Neural cell (in vitro differentiated cells): ENCODE measurements around the gene CLDN12.

Source experiments
- CTCF ChIP-seq: fragments of 450-650 bp; IDR thresholded peaks from 2 replicates; pipeline ENCODE4 v1.5.1; 2014; ENCODE audit warnings: antibody characterized with exemption, mild to moderate bottlenecking, moderate library complexity; ENCODE audit not compliant: poor library complexity, severe bottlenecking
- POLR2AphosphoS5 ChIP-seq: IDR thresholded peaks from 2 replicates; pipeline ENCODE4 v1.6.1; 2012

DNA sequence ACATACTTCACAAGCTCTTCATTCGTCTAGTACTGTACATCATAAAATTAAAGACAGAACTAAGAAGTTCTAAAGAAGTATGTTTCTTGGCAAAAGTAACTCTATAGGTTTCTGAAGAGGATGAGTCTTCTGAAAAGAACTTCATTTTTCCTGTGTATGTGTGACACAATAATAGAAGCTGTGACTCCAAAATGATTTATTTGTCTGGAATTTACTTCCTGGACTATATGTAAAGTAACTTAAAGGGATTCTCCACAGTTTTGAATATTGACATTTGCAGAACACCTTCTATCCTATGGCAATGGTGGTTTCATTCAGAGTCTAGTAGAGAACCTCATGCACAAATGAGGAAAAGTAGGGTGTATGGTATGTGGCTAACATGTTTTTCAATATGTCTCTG lies 19.8 kb upstream of the CLDN12 start:
- TF ChIP-seq CTCF (no peak), POLR2AphosphoS5 (no peak)
